PC-3 (cell line): ENCODE results near the gene DOC2B. TPM values are rescaled to one million over a fixed set of nuclear protein-coding genes. Genes with fewer than 3 reads are reported as not detected.

Source experiments
- ATAC-seq: fragments of 200-7000 bp; cut with Tn5 transposase; 2 replicates; pipeline ENCODE4 v1.9.1; 2020; ENCODE audit warnings: mild to moderate bottlenecking, moderate library complexity
- BruUV-seq: library from RNA; stranded (reverse); fragments of 400-500 nt; replicated peaks from 2 replicates; lab custom pipeline; 2021; lab: Mats Ljungman, UMichigan
- CTCF ChIA-PET: fragments of 300-600 bp; sonication (Branson Sonifier 250); formaldehyde crosslinking; loops from one replicate; lab custom pipeline; 2022; ENCODE audit warnings: antibody characterized with exemption; lab: Charles Lee
- POLR2A ChIA-PET: fragments of 300-600 bp; sonication (Branson Sonifier 250); formaldehyde crosslinking; loops from one replicate; lab custom pipeline; 2022; ENCODE audit warnings: antibody characterized with exemption; ENCODE audit not compliant: unreplicated experiment; lab: Charles Lee
- DNase-seq: peaks from one replicate; pipeline ENCODE4 v3.0.0-alpha.2; 2015
- H2AFZ ChIP-seq: fragments of 300-600 bp; sonication (generic); 2 replicates; pipeline ENCODE4 v1.6.0; 2016; ENCODE audit warnings: antibody characterized with exemption, low read length
- H3F3A ChIP-seq: fragments of 300-600 bp; sonication (generic); one replicate; pipeline ENCODE4 v1.6.0; 2017; ENCODE audit warnings: antibody characterized with exemption, low read length, control low read depth, mild to moderate bottlenecking; ENCODE audit not compliant: unreplicated experiment
- H3K27ac ChIP-seq: fragments of 300-600 bp; sonication (generic); 2 replicates; pipeline ENCODE4 v1.5.1; 2016; ENCODE audit warnings: mild to moderate bottlenecking, low read length
- H3K27me3 ChIP-seq: fragments of 300-600 bp; sonication (generic); 2 replicates; pipeline ENCODE4 v1.6.1; 2016; ENCODE audit warnings: low read length, mixed read lengths
- H3K36me3 ChIP-seq: fragments of 300-600 bp; sonication (generic); 2 replicates; pipeline ENCODE4 v1.6.1; 2016; ENCODE audit warnings: low read depth, mixed run types, low read length, mixed read lengths
- H3K4me1 ChIP-seq: fragments of 300-600 bp; sonication (generic); 2 replicates; pipeline ENCODE4 v1.5.1; 2016; ENCODE audit warnings: low read length; ENCODE audit not compliant: insufficient read depth
- H3K4me2 ChIP-seq: fragments of 300-600 bp; sonication (generic); 2 replicates; pipeline ENCODE4 v1.6.0; 2016; ENCODE audit warnings: low read length
- H3K4me3 ChIP-seq: fragments of 300-600 bp; sonication (generic); 2 replicates; pipeline ENCODE4 v1.5.1; 2016; ENCODE audit warnings: mild to moderate bottlenecking, low read length, mixed read lengths
- H3K79me2 ChIP-seq: fragments of 300-600 bp; sonication (generic); 2 replicates; pipeline ENCODE4 v1.6.1; 2017; ENCODE audit warnings: low read length, mixed read lengths
- H3K9ac ChIP-seq: fragments of 300-600 bp; sonication (generic); 2 replicates; pipeline ENCODE4 v1.6.0; 2016; ENCODE audit warnings: mild to moderate bottlenecking, low read length
- H3K9me2 ChIP-seq: fragments of 300-600 bp; sonication (generic); replicated peaks from 2 replicates; pipeline ENCODE4 v1.6.1; 2016; ENCODE audit warnings: mixed run types, low read length, mixed read lengths
- H3K9me3 ChIP-seq: fragments of 300-600 bp; sonication (generic); 2 replicates; pipeline ENCODE4 v1.6.1; 2016; ENCODE audit warnings: low read length, mixed read lengths
- H4K20me1 ChIP-seq: fragments of 300-600 bp; sonication (generic); 2 replicates; pipeline ENCODE4 v1.6.1; 2016; ENCODE audit warnings: low read length, mixed read lengths
- EZH2 ChIP-seq: fragments of 300-600 bp; sonication (generic); IDR thresholded peaks from one replicate; pipeline ENCODE4 v1.6.1; 2017; ENCODE audit warnings: antibody characterized with exemption, mild to moderate bottlenecking, low read length; ENCODE audit not compliant: unreplicated experiment
- EZH2phosphoT487 ChIP-seq: fragments of 300-600 bp; sonication (generic); IDR thresholded peaks from 2 replicates; pipeline ENCODE4 v1.6.1; 2018; ENCODE audit warnings: mild to moderate bottlenecking, antibody characterized with exemption, low read length, borderline replicate concordance
- intact Hi-C: fragments of 100-400 bp; cut with micrococcal nuclease; formaldehyde crosslinking; loops from 2 replicates; pipeline ENCODE4 v1.9.0; 2023
- total RNA-seq: library from RNA; depleted of rRNA; stranded (reverse); fragments of >200 nt; gene quantifications from 2 replicates; pipeline ENCODE4 v1.2.3, GENCODE V29; 2014
- TF ChIP-seq, protein P1 (sequence below): fragments of 300-600 bp; sonication (generic); conservative IDR thresholded peaks from 2 replicates; pipeline ENCODE4 v1.5.1; 2017; ENCODE audit warnings: antibody characterized with exemption, low read depth, mild to moderate bottlenecking, low read length

The DOC2B gene
- total RNA-seq, 1 experiment from 2014 or later = 0.69 TPM

DNA sequence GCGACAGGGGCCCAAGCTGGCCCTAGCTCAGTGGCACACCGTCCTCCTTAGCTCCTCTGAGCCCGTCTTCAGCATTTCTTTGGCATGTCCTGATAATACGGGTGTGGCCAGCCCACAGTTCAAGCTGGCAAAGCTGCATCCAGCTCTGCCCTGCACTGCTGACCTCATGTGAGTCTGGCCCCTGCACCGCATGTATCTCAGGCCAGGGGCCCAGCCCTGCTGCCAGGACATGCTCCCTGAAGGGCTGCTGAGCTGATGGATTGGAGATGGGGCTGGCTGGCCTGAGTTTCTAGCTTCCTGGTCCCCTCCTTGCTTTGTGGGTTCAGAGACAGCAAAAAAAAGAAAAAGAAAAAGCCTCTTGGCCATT lies 2.4 kb downstream of the DOC2B start:
- no peak overlapping the region for H2AFZ ChIP-seq
- H3K9ac ChIP-seq = no peak overlapping the region
- DNase-seq (no peak), ATAC-seq (no peak)
- TF ChIP-seq, protein P1, sequence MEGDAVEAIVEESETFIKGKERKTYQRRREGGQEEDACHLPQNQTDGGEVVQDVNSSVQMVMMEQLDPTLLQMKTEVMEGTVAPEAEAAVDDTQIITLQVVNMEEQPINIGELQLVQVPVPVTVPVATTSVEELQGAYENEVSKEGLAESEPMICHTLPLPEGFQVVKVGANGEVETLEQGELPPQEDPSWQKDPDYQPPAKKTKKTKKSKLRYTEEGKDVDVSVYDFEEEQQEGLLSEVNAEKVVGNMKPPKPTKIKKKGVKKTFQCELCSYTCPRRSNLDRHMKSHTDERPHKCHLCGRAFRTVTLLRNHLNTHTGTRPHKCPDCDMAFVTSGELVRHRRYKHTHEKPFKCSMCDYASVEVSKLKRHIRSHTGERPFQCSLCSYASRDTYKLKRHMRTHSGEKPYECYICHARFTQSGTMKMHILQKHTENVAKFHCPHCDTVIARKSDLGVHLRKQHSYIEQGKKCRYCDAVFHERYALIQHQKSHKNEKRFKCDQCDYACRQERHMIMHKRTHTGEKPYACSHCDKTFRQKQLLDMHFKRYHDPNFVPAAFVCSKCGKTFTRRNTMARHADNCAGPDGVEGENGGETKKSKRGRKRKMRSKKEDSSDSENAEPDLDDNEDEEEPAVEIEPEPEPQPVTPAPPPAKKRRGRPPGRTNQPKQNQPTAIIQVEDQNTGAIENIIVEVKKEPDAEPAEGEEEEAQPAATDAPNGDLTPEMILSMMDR = no peak
- TF ChIP-seq EZH2 (no peak), EZH2phosphoT487 (no peak)
- peaks cover 10% of the 10 kb centered on the region for H3K27me3 ChIP-seq
- no peak overlapping the region for H3K4me3 ChIP-seq
- no peaks in the 10 kb centered on the region for H3K9me2 ChIP-seq
- no peaks in the 10 kb centered on the region for H3K4me1 ChIP-seq
- H3K79me2 ChIP-seq = no peaks in the 10 kb centered on the region
- no peak overlapping the region for H3K27ac ChIP-seq
- H3F3A ChIP-seq = no peaks in the 10 kb centered on the region
- H3K4me2 ChIP-seq = no peak overlapping the region
- no peaks in the 10 kb centered on the region for H3K36me3 ChIP-seq
- ChIA-PET CTCF (no interaction called here), POLR2A (no interaction called here)
- no peaks in the 10 kb centered on the region for H4K20me1 ChIP-seq
- intact Hi-C loops = no loop called here
- no peaks in the 10 kb centered on the region for H3K9me3 ChIP-seq
- BruUV-seq = no TSS peak

DNA sequence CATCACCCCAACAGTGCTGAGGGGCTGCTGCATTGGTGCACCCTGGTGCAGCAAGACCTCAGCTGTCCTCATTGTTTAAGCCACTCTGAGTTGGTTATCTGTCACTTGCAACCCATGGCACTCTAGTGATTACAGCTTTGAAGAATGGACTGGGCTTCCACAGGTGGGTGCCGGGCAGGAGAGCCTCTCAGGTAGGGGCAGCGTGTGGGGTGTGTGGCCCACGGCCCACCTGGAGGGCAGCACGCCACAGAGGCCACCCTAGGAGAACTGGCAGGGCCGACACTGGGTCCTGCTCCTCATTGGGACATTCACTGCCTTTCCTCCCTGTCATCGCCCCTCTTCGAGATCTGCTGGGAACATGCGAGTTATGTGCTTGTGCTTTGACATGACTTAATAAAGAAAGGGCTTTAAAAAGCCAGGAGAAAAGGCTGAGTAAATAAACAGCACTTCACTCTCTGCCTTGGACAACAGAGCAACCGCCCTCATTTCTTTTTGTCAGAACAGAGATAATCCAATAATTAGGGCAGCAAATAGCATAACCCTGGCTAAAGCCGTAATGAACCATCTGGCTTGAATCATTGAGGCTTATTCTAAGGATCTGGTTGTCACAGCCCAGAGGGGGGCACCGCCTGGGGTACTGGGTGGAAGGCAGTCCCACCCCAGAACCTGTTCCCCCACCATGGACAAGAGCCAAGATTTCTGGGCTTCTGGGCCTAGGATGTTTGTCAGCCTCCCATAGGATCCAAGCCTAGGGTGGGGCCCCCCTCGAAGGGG lies 3.0 kb downstream of the DOC2B start:
- no peaks in the 10 kb centered on the region for H3K4me1 ChIP-seq
- H3K9me3 ChIP-seq = no peaks in the 10 kb centered on the region
- peaks cover 10% of the 10 kb centered on the region for H3K27me3 ChIP-seq
- H3K9ac ChIP-seq = no peak overlapping the region
- no TSS peak for BruUV-seq
- intact Hi-C loops = no loop called here
- H2AFZ ChIP-seq = no peak overlapping the region
- no peak overlapping the region for H3K4me2 ChIP-seq
- no peaks in the 10 kb centered on the region for H3K9me2 ChIP-seq
- ChIA-PET POLR2A (no interaction called here), CTCF (no interaction called here)
- TF ChIP-seq, protein P1 = no peak
- TF ChIP-seq EZH2phosphoT487 (no peak), EZH2 (no peak)
- H4K20me1 ChIP-seq = no peaks in the 10 kb centered on the region
- H3F3A ChIP-seq = no peaks in the 10 kb centered on the region
- H3K27ac ChIP-seq = no peak overlapping the region
- no peak overlapping the region for H3K4me3 ChIP-seq
- H3K36me3 ChIP-seq = no peaks in the 10 kb centered on the region
- ATAC-seq (no peak), DNase-seq (no peak)
- no peaks in the 10 kb centered on the region for H3K79me2 ChIP-seq

DNA sequence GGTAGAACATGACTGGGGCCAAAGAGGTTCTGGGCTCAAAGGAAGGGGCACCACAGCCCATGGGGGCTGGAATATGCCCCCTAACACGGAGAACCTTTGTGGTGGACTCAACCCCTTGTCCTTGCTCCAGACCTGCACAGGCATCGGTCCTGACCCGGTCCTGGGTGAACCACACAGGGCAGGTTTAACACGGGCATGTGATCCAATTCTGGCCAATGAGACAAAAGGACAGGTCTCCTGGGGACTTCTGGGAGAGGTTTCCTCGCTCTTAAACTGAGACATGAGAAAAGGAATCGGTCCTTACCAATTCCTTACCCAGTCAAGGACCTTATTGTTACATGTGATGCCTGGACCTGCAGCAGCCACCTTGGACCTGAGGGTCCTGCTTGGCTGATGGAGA lies 3.7 kb downstream of the DOC2B start:
- H3K27ac ChIP-seq = no peak overlapping the region
- DNase-seq (no peak), ATAC-seq (no peak)
- no peak overlapping the region for H3K4me2 ChIP-seq
- POLR2A ChIA-PET = no interaction called here
- H3K4me3 ChIP-seq = no peak overlapping the region
- intact Hi-C loops = no loop called here
- H3F3A ChIP-seq = no peaks in the 10 kb centered on the region
- no peaks in the 10 kb centered on the region for H3K79me2 ChIP-seq
- H4K20me1 ChIP-seq = no peaks in the 10 kb centered on the region
- H3K9me2 ChIP-seq = no peaks in the 10 kb centered on the region
- no peak overlapping the region for H2AFZ ChIP-seq
- BruUV-seq = no TSS peak
- peaks cover 10% of the 10 kb centered on the region for H3K27me3 ChIP-seq
- no peak overlapping the region for H3K9ac ChIP-seq
- no peaks in the 10 kb centered on the region for H3K4me1 ChIP-seq
- TF ChIP-seq, protein P1 = no peak
- TF ChIP-seq EZH2phosphoT487 (no peak), EZH2 (no peak)
- no peaks in the 10 kb centered on the region for H3K9me3 ChIP-seq
- CTCF ChIA-PET = no interaction called here
- no peaks in the 10 kb centered on the region for H3K36me3 ChIP-seq
